ENCODE measurements around the gene NNAT. TPM values are rescaled to one million over a fixed set of nuclear protein-coding genes. Genes with fewer than 3 reads are reported as not detected.

Gene NNAT
- total and polyA plus RNA-seq, 7 donors: 7.8 to 125 (median 85.8) TPM; not detected in 1

- peaks cover 0 to 73% (median 32%) of the 10 kb centered on the region in 3 donors for H3K27me3 ChIP-seq
- WGBS, 2 donors: 9 to 12% methylated on average over 34 of the region's 34 CpGs
- no peaks in the 10 kb centered on the region for H3K9me3 ChIP-seq
- DNase-seq: no peak
- H3K4me1 ChIP-seq: peaks cover 0 to 6% (median 0%) of the 10 kb centered on the region in 4 donors
- TF ChIP-seq EP300 (IDR thresholded peaks at IDR 0.05) (no peak), CTCF (IDR thresholded peaks at IDR 0.05) (peak; percentile 56 to 85 (median 73))
- H3K4me3 ChIP-seq: no peak overlapping the region
- intact Hi-C loops (cut with DNase I): loop anchor here (2.0 to 5.0 kb wide), 2 partner anchors 428 to 658 kb away; no protein-coding TSS in a partner anchor
- no peak overlapping the region for H3K27ac ChIP-seq
- no peaks in the 10 kb centered on the region for H3K36me3 ChIP-seq
These were observed 43.5 kb downstream of the NNAT start for GRCh38 chr20:37564388-37565133.

- no peak overlapping the region for H3K27ac ChIP-seq
- H3K4me1 ChIP-seq: peaks cover 0 to 6% (median 0%) of the 10 kb centered on the region in 4 donors
- H3K36me3 ChIP-seq: no peaks in the 10 kb centered on the region
- TF ChIP-seq EP300 (IDR thresholded peaks at IDR 0.05) (no peak), POLR2A (IDR thresholded peaks at IDR 0.05) (no peak), POLR2AphosphoS5 (IDR thresholded peaks at IDR 0.05) (no peak)
- H3K4me3 ChIP-seq: no peak overlapping the region
- intact Hi-C loops (cut with DNase I): loop anchor here (2.0 to 5.0 kb wide), 2 partner anchors 428 to 657 kb away; no protein-coding TSS in a partner anchor
- no peak for DNase-seq
- peaks cover 0 to 80% (median 32%) of the 10 kb centered on the region in 3 donors for H3K27me3 ChIP-seq
- H3K9me3 ChIP-seq: no peaks in the 10 kb centered on the region
- 57 to 74% methylated on average over 14 of the region's 14 CpGs for WGBS, 2 donors
These were observed 44.2 kb downstream of the NNAT start for GRCh38 chr20:37565134-37565811.

- H3K27me3 ChIP-seq: peaks cover 0 to 86% (median 32%) of the 10 kb centered on the region in 3 donors
- WGBS, 2 donors: 41 to 69% methylated on average over 5 of the region's 5 CpGs
- intact Hi-C loops (cut with DNase I): loop anchor here (5.0 kb wide), 1 partner anchor 656 kb away; no protein-coding TSS in a partner anchor
- no peak overlapping the region for H3K27ac ChIP-seq
- H3K9me3 ChIP-seq: no peaks in the 10 kb centered on the region
- no peak overlapping the region for H3K4me3 ChIP-seq
- no peak for DNase-seq
- TF ChIP-seq POLR2A (IDR thresholded peaks at IDR 0.05) (no peak), EP300 (IDR thresholded peaks at IDR 0.05) (no peak), CTCF (IDR thresholded peaks at IDR 0.05) (no peak)
- peaks cover 0 to 6% (median 0%) of the 10 kb centered on the region in 4 donors for H3K4me1 ChIP-seq
- H3K36me3 ChIP-seq: no peaks in the 10 kb centered on the region
These were observed 45.7 kb downstream of the NNAT start for GRCh38 chr20:37566590-37567330.

- TF ChIP-seq CTCF (IDR thresholded peaks at IDR 0.05): no peak
- TF ChIP-seq POLR2A (IDR thresholded peaks at IDR 0.05): no peak
- TF ChIP-seq POLR2AphosphoS5 (IDR thresholded peaks at IDR 0.05): no peak
- TF ChIP-seq EP300 (IDR thresholded peaks at IDR 0.05): no peak
- Histone ChIP-seq H3K4me3 (no peak overlapping the region), H3K27ac (no peak overlapping the region), H3K36me3 (no peaks in the 10 kb centered on the region), H3K27me3 (peaks cover 0 to 81% (median 32%) of the 10 kb centered on the region in 3 donors), H3K4me1 (peaks cover 0 to 6% (median 0%) of the 10 kb centered on the region in 4 donors), H3K9me3 (no peaks in the 10 kb centered on the region)
- intact Hi-C loops (cut with DNase I): loop anchor here (5.0 kb wide), 1 partner anchor 655 kb away; no protein-coding TSS in a partner anchor
- 26 to 35% methylated on average over 7 of the region's 7 CpGs for WGBS, 2 donors
- DNase-seq: no peak
These were observed 46.2 kb downstream of the NNAT start for GRCh38 chr20:37567331-37567665.

Measured in sigmoid colon (tissue), 7 donors.